Neural progenitor cell (in vitro differentiated cells): ENCODE results near the gene CNOT4.

Experiments
- CTCF ChIP-seq: fragments of 200-600 bp; sonication (generic); IDR thresholded peaks from 2 replicates; pipeline ENCODE4 v1.5.1; 2017; ENCODE audit warnings: antibody characterized with exemption, mild to moderate bottlenecking
- EZH2 ChIP-seq: fragments of 200-600 bp; sonication (generic); IDR thresholded peaks from 2 replicates; pipeline ENCODE4 v1.6.1; 2017; ENCODE audit warnings: antibody characterized with exemption, mild to moderate bottlenecking, moderate library complexity

GRCh38 chr7:135514856-135515255, 5.0 kb upstream of the CNOT4 start:
- TF ChIP-seq CTCF (no peak), EZH2 (no peak)
